Measurements from ENCODE around the gene PLXNA4.

PLXNA4 gene

DNA sequence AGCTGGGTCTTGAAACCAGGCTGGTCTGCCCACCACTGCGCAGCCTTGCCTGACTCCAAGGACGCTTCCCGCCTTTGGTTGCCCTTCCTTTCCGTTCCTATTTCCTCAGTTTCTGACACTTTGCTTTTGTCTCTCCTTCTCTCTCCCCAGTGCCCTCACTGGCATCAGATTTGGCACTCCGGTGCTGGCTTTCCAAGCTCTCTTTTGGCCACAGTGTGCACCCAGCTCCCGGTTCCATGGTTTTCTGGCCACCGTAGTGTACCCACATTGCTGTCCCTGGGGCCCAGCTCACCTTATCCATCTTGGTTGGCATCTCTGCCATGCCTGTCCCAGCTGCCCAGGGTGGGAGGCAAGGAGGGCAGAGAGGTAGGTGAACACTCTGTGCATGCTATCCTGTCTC, 142.2 kb downstream of the PLXNA4 start:
- DNase-seq: no peak

DNA sequence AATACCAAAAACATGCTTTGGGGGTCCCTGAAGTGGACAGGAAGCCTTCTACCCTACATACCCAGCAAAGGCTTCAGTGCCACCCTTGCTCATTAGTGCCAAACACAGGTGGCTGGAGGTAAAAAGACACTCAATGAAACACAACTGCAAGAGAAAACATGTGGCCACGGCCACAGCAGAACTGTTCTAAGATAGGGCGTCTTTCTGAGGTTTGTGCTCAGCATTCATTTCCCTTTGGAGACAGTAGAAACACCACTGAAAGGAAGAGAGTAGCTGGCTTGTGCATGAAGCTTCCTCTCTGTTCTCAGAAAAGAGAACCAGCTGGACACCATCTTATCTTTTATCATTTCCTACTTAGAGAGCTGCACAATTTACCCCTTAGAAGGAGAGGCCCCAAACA, 143.0 kb downstream of the PLXNA4 start:
- peak; percentile 84 for DNase-seq

DNA sequence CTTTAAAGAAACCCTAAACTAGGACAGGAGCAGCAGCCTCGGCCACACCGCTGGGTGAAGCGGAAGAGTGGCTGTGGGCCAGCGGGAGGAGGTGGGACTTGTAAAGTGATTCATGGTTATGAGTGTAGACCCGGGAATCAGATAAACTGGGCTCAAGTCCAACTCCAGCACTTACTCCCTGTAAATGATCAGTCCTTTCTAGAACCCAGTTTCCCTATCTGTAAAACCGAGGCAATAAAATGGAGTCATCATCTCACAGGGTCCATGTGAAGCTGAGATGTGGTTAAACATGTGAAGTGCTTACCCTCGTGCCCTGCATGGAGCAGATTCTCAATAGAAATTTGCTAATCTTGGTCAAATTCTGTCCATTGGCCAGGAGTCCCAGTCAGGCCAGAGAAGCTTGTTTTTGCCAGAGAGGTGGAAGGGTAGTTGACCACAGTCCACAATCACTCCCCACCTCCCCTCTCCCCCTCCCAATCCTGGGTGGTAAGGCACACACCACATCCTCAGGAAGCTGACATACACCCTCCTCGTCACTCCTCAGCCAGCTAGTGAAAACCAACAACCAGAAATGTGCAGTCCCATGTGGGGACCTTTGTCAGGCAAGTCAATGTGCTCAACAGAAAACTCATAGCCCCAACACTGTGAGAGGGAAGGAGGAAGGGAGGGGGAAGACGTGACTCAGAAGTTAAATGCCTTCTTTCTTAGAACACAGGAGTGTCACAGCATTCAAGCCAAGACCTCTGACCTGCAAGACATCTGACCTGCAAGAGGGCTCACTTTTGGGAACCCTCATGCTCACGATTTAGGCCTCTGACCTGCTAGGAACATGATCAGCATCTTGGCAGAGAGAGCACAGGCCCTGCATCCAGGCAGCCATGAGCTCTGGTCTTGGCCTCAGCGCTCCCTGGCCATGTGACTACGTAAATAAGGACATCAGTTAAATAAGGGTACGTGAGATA, 145.1 kb downstream of the PLXNA4 start:
- peak; percentile 81 for DNase-seq

DNA sequence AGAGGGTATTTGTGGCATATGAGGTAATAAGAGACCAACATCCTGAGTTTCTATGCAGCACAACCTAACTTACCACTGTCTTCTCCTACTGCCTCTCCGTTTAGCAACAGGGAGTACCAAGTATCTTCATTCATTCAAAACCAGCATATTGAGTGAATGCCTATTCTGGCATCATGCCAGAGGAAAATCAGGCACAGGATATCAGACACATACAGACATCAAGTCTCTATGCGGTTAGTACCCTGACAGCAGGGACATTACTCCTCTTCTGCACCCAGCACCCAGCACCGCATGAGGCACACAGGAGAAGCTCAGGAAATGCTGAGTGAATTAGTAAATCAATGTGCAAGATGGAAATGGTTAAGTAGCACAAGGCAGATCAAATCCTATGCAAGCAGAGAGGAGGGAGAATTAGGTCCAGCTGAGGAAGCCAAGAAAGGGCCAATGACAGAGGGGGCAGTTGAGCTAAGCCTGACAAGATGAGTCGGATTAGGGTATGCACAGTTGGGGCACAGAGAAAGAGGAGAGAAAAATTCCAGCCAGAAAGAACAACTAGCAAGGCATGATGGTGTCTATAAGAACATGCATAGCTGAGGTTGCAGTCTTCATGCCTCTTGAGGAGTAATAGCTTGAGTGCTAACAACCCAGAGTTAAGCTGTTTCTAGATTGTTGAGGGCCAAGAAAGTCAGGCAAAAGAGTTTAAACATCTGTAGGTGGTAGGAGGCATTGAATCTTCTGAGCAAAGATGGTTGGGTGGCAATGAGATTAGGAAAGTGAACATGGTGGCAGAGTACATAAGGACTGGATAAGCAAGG, 146.0 kb downstream of the PLXNA4 start:
- peak; percentile 38 for DNase-seq

DNA sequence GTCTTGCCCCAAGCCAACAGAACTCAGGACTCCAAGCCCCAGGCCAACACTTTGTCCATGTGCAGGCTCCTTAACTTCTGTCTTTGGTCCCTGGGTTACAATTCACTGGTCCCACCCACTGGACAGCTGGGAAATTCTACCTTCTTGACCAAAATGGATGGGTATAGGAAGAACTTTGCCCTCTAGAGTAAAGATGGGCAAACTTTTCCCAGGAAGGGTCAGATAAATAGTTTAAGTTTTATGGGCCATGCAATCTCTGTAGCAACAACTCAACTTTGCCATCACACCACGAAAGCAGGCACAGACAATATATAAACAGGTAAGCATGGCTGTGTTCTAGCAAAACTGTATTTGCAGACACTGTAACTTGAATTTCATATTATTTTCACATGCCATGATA, 147.1 kb downstream of the PLXNA4 start:
- no peak for DNase-seq

DNA sequence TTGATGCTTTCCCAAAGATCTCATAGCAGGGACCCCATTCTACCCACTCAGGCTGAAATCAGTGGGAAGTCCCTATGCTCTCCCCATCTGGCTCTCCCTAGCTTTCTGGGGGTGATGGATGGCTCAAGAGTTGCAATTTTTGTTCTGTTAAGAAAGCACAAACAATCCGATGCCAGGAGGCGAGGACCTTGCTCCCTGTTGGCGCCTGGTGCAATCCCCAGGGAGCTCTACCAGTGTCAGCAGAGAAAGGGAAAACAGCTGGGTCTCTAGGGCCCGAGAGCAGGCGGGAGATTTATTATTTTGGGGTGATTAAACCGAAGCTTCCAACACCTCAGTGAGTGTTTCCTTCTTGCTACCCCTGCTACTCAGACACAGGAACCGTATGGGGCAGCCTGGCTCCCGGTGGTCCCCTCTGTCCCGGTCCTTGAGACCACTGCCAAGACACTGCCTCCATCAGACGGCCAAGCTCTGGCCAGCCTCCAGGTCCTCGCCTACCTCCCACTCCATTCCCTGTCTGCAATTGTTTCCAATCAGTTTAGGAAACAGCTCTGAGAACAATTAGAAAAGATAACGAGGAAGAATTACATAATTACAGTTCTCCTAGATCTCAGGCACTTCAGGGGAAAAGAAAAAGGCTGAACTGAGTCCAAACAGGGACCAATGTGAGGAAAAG, 147.9 kb downstream of the PLXNA4 start:
- no peak for DNase-seq

DNA sequence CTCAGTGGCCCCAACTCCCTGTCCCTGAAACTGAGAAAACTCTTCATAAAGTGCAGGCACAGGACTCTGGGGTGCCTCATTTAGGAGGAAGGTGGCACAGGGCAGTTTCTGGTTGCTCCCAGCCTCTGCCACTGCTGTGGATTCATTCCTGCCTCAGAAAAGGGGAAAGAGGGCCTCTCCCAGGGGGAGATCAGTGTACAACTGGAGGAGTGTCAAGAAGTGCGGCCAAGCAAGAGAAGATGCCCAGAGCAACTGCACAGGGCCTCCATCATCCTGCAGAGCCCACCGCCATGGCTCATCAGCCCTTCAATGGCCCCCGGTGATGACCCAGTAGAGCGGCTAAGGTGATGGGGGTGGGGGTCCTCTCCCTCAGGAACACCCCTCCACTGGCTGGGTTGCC, 150.3 kb downstream of the PLXNA4 start:
- no peak for DNase-seq

DNA sequence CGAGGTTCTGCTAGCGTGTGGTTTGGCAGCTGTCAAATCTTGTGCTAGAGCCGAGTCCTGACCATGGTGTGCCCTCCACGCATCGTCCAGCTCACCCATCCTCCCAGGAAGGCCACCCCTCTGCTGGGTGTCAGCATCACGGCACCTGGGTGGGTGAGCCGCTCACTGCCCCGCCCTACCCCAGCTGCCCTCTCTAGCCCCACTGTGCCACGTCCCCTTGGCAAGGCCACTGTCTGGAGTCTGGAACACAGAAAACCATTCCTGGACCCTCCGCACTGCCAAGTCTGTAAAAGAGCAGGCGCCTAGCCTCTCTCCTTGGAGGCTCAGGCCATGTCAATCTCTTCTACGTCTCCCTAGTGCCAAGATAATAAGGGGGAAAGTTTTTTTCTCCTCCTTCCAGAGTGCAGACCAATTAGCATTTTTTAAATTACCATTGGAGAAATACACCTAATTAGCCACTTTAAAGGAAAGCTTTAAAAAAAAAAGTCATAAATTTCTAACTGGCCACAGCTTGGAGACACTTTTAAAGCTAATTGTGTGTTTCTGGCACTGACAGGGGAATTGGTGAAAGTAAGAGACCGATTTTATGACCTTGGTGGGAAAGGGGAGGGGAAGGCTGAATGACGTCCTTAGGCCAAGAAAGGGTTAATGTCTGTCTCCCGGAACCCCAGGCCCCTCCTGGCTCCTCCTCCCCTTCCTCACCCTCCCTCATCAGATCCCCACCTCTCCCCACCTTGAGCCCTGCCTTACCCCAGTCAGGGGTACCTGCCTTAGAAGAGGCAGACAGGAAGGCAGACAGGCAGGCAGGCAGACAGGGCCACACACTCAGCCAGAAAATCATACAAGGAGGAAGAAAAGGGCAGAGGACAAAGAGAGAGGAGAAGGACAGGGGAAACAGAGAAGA, 151.2 kb downstream of the PLXNA4 start:
- no peak for DNase-seq

DNA sequence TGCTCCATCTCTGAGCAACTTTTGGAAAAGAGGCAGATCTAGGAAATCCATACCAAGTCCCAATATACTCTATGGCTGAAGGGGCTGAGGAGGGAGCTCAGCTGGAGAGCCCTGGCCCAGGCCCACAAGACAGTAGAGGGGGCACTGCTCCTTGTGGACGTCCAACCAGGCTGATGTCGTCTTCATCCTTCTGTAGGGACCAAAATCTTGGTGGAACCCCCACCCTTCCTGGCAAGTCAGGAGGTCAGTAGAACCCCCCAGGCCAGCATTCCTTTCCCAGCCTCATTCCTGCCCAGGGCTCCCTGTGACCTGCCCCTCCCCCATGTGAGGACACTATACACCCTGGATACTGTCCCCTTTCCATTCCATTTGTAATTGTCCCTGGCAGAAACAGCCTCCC, 152.0 kb downstream of the PLXNA4 start:
- no peak for DNase-seq

DNA sequence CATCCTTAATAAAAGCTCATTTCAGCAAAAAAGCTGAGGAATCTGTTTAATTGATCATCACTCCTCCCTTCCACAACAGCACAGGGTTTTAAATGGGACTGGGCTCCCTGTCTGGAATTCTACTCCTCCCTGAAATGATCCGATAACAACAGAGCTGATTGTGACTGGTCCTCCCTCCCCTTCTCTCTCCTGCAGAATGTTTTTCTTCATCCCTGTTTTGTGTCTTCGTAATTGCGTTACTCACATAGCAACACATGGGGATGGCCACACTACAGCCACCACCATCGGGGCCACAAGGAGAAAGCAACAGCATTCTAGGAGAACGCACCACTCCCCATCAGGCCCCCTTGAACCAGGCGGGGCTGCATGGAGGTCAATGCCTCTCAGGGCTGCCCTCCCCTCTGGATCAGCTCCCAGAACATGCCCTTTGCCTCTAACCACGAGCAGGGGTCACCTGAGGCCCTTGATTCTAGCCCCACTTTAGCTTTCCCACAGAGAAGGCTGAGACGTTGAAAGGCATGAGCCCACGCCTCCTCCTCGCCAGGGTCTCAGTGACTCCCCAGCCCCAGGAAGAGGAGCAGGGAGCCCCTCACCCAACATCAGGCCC, 152.6 kb downstream of the PLXNA4 start:
- no peak for DNase-seq

DNA sequence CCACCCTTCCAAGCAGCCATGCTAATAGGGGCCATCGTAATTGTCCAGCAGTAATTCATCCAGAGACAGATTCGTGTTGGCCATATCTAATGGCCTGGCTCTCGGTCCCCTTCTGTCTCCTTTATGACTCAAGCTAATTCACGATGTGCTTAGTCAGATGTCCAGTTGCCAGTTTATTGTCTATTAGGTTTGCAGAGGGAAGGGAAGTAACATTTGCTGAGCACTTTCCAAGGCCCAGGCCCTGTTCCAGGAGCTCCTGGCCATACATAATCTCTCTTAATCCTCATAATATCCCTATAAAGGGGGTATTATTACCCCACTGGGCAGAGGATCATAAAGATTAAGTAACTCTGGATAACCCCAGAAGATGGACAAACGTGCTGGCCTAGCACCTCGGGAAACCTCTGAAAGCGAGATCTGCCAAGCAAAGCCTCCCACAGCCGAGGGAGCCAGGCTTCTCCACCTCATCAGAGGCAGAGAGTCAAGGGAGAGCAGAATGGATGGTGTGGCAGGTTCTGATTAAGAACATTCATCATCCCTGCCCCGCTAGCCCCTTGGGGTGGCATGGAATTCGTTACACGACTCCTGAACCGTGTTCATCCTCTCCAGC, 153.7 kb downstream of the PLXNA4 start:
- no peak for DNase-seq

DNA sequence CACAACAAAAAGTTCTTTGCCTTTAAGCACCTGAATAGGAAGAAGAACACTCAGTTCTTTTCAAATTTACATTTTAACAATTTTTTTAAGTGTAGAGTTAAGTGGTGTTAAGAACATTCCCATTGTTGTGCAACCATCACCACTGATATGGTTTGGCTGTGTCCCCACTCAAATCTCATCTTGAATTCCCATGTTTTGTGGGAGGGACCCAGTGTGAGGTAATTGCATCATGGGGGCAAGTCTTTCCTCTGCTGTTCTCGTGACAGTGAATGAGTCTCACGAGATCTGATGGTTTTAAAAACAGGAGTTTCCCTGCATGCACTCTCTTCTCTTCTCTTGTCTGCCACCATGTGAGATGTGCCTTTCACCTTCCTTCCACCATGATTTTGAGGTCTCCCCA, 155.7 kb downstream of the PLXNA4 start:
- DNase-seq: no peak

DNA sequence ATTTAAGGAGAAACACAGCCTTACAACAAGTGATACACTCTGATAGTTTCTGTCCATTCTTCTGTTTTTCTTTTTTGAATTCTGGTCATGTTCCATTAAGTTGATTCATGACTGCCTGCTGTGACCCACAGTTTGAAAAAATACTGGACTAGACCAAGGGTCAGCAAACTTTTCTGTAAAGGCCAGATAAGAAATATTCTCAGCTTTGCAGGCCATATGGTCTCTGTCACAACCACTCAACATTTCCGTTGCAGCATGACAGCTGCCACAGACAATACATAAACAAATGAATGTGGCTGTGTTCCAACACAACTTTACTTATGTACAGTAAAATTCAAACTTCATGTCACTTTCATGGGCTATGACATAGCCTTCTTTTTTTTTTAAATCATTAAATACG, 156.7 kb downstream of the PLXNA4 start:
- DNase-seq: peak; percentile 65

DNA sequence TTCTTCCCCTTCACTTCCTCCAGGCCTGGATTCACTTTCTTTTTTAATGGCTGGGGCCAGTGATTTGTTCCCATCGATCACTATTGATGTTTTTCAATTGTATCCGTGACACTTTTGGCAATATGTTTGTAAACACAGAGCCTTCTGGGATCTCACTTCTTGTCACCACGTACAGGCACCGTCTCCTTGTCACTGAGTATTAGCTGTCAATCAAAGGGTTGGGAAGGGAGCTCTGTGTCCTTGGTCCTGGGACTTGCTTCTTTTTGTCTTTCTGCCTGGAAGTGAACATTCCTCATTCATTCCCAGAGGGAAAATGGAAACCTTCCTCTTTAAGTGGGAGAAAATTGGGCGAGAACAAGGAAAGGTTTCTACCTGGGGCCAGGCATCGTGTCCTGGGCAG, 157.4 kb downstream of the PLXNA4 start:
- no peak for DNase-seq

DNA sequence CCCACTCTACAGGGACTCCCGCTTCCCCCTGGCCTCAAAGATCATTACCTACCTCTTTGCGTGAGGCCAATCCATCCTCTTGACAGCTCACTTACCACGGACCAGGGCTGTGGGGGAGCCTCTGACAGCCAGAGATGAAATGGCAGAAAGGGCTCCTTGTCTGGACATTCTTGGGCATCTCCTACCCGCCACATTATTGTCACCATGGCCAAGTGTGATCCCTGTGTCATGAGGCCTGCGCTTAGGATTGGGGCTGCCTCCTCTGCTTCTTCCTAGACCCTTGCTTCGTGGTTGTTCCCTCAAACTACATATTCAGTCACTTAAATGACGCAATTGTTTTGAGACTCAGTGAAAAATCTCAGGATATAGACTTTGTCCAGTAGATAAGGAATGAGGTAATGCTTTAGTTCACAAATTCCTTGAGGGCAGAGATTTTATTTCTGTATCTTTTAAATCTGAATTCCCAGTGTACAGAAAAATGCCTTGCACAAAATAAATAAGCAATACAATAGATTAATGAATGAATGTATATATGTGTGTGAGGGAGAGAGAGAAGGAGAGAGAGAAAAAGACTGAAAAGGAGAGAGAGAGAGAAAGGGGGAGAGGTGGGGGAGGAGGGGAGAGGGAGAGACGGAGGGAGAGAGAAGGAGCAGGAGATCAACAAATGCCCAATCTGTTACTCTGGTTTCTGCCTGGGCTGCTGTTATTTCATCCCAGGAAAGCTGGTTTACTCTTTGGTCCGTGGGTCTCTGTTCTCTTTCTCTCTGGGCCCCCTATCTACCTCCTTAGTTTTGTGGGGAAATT, 159.0 kb downstream of the PLXNA4 start:
- no peak for DNase-seq

DNA sequence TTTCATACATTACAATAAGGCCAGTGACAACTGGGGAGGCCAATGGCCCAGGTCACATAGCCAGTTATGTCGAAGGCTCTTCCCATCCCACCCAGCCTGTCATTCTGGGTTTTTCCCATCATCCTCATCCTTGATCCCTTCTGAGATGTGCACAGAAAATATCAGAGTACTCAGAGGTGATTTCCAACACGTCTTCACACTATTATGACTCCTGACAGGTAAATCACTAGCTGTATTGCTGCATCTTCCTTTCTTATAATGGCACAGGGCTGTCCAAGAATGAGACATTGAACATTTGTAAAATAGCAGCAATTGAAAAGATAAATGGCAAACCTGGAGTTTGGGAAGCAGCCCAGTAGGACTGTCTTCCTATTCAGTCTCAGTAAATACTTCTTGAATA, 159.9 kb downstream of the PLXNA4 start:
- no peak for DNase-seq

DNA sequence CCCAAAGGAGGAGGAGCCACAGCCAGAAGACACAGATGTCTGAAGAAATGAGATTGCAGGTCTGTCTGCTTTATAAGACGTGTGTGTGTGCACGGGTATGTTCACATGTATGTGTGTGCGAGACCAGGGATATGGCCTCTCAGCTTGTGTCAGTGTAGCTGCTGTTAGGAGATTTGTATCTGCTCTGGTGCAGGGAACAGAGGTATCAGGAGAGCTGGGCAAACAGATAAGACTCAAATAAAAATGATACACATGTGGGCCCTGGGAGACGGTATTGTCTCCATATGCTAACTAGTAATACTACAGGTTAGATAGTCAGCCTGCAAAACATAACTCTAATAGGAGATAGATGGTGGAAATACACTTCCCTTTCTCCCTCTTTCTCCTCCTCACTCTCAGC, 161.0 kb downstream of the PLXNA4 start:
- DNase-seq: peak; percentile 14

DNA sequence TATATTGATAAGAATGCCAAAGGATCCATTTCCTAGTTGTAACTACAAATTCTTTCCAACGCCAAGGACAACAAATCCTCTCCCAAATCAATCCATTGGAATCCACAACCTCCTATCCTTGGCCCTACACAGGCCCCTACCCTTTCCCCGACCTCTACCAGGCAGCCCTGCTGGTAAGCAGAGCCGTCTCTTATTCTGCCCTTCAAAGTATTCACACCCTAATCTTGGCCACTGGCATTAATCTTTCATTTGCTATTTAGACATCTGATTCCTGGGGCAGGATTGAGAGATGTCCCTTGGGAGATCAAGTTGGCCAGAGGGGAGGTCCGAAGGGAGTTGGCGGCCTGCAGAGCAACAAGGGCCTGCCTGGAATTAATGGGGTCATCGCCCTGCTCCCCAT, 161.4 kb downstream of the PLXNA4 start:
- no peak for DNase-seq

DNA sequence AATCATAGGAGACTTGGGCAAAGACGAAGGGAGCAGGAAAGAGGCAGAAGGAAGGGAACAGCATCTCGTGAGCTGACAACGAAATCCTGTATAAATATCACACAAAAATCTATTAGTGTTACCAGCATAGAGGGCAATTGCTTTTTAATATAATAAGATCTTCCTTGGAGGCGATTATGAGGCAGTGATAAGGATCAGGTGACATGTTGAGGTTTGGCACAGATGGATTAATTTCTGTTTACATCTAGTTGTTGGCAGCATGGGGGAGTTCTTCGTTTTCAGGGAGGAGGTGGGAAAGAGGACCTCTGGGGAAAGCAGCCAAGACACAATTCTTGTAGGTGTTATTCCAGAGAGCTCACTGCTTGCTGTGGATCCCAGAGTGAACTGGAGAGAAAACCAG, 163.8 kb downstream of the PLXNA4 start:
- DNase-seq: no peak

DNA sequence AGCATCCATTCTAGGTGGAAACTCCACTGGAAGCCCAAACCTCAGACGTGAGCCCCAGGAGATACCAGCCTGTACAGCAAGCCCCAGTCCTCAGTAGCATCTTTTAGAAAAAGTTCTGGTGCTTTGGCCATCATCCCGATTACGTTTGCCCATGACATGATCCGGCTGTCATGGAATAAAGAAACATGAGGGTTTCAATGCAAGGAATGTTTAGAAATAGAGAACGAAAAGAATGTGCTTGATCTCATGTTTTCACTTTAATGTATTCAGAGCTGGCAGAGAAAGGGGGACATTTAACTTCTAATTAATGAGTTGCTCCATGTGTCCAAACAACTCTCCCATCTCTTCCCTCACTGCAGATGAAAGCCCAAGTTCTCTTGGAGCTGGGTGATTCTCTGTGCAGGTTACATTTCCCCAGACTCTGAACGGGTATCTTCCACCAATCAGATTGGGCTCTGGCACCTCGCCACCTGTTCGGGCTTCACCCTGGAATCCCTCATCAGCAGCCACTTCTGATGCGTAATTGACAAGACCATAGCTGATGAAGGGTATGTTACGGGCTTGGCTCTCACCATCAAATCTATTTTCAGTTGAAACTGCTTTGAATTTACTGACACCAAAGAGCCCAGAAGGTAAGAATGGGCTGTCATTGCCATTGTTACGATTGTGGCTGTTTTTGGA, 165.3 kb downstream of the PLXNA4 start:
- DNase-seq: no peak

All from hematopoietic multipotent progenitor cell treated with erythropoietin and hydrocortisone succinate and interleukin-3 and kit ligand, for 4 days (in vitro differentiated cells).